OCI-LY1 (cell line): ENCODE data around the gene CSF2RB.
A peak's percentile ranks its signal among the peaks of the same experiment; 100 is the strongest.

ENCODE experiments used
- H2AFZ ChIP-seq: fragments of 200-600 bp; sonication (generic), shearing (Covaris generic); 2 replicates; pipeline ENCODE4 v1.6.0; 2014; ENCODE audit warnings: antibody characterized with exemption, mild to moderate bottlenecking, low read length
- H3F3A ChIP-seq: fragments of 200-600 bp; sonication (generic), shearing (Covaris generic); 2 replicates; pipeline ENCODE4 v1.6.0; 2014; ENCODE audit warnings: mild to moderate bottlenecking, antibody characterized with exemption, low read length, moderate library complexity; ENCODE audit not compliant: insufficient read depth
- H3K27ac ChIP-seq: fragments of 200-600 bp; sonication (generic); 2 replicates; pipeline ENCODE4 v1.5.1; 2014; ENCODE audit warnings: low read length, mixed run types, mild to moderate bottlenecking, low read depth; ENCODE audit not compliant: poor library complexity, severe bottlenecking
- H3K27me3 ChIP-seq: fragments of 200-600 bp; sonication (generic); 2 replicates; pipeline ENCODE4 v1.6.0; 2014; ENCODE audit warnings: antibody characterized with exemption, mild to moderate bottlenecking, low read length, moderate library complexity; ENCODE audit not compliant: insufficient read depth
- H3K36me3 ChIP-seq: fragments of 200-600 bp; sonication (generic); 2 replicates; pipeline ENCODE4 v1.6.1; 2014; ENCODE audit warnings: mild to moderate bottlenecking, antibody characterized with exemption, low read length, moderate library complexity, mixed read lengths; ENCODE audit not compliant: insufficient read depth
- H3K4me1 ChIP-seq: fragments of 200-600 bp; sonication (generic); 2 replicates; pipeline ENCODE4 v1.5.1; 2014; ENCODE audit warnings: mild to moderate bottlenecking, low read length, moderate library complexity; ENCODE audit not compliant: insufficient read depth, severe bottlenecking
- H3K4me2 ChIP-seq: fragments of 200-600 bp; sonication (generic), shearing (Covaris generic); 2 replicates; pipeline ENCODE4 v1.6.1; 2014; ENCODE audit warnings: low read length
- H3K4me3 ChIP-seq: fragments of 200-600 bp; sonication (generic); 2 replicates; pipeline ENCODE4 v1.5.1; 2014; ENCODE audit warnings: low read length, low read depth, mild to moderate bottlenecking, mixed read lengths; ENCODE audit not compliant: poor library complexity, severe bottlenecking
- H3K79me2 ChIP-seq: fragments of 200-600 bp; shearing (Covaris generic); 2 replicates; pipeline ENCODE4 v1.6.1; 2016; ENCODE audit warnings: mixed run types, low read length, mixed read lengths; ENCODE audit not compliant: insufficient read depth
- H3K9ac ChIP-seq: fragments of 200-600 bp; sonication (generic), shearing (Covaris generic); 2 replicates; pipeline ENCODE4 v1.6.1; 2014; ENCODE audit warnings: mild to moderate bottlenecking, low read length, mixed read lengths
- H3K9me2 ChIP-seq: fragments of 200-600 bp; sonication (generic), shearing (Covaris generic); 2 replicates; pipeline ENCODE4 v1.6.1; 2014; ENCODE audit warnings: low read depth, mild to moderate bottlenecking, low read length, mixed read lengths
- H3K9me3 ChIP-seq: fragments of 200-600 bp; shearing (Covaris generic); 2 replicates; pipeline ENCODE4 v1.6.1; 2014; ENCODE audit warnings: low read length, mixed read lengths
- H4K20me1 ChIP-seq: fragments of 200-600 bp; sonication (generic), shearing (Covaris generic); 2 replicates; pipeline ENCODE4 v1.6.0; 2016; ENCODE audit warnings: mild to moderate bottlenecking, low read length; ENCODE audit not compliant: insufficient read depth
- EZH2 ChIP-seq: fragments of 200-600 bp; sonication (generic), shearing (Covaris generic); IDR thresholded peaks from 2 replicates; pipeline ENCODE4 v1.8.0; 2017; ENCODE audit warnings: borderline replicate concordance, mixed run types, mild to moderate bottlenecking, antibody characterized with exemption, low read length, moderate library complexity, mixed read lengths
- TF ChIP-seq, protein P1 (sequence below): fragments of 200-600 bp; sonication (generic), shearing (Covaris generic); IDR thresholded peaks from 2 replicates; pipeline ENCODE4 v1.5.1; 2017; ENCODE audit warnings: mild to moderate bottlenecking, antibody characterized with exemption, low read length, moderate library complexity, mixed read lengths

Gene CSF2RB

DNA sequence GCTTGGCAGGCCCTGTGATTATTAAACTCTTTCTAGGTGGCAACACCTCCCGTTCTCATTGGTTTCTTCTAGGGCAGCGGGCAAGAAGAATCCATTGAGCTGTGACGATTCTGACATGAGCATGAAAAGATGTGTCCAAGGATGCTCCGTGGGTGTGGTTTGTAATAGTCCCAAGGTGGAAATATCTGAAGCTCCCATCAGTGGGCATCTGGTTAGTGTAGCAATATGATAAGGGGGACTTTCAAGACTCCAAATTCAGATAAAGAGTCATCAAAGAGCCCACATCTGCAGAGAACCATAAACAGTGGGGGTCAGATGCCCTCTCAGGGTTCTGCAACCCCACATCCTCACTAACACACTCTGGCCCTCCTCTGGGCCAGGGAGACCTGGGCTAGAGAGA is 63.2 kb downstream of the CSF2RB start:
- no peaks in the 10 kb centered on the region for H3K36me3 ChIP-seq

DNA sequence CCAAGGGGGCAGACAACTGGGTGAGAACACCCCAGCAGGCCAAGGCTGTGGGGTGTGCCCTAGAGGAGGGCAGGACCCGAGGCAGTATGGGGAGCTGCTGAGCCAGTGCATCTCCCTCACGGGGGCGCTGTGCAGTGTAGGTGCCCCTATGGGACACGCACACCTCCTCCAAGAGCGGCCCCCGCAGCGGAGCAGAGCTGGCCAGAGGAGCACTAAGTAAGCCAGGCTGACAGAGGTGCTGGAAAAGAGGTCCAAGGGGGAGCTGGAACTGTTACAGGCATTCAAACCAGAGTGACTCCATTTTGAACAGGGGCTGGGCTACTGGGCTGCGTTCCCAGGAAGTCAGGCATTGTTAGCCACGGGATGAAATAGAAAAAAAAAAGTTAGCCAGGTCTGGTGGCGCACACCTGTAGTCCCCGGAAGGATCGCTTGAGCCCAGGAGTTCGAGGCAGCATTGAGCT is 64.0 kb downstream of the CSF2RB start:
- Histone ChIP-seq H3K9me3 (no peaks in the 10 kb centered on the region), H3K4me2 (peak overlapping the region; percentile 79), H3K27me3 (no peaks in the 10 kb centered on the region), H3F3A (peaks cover 3% of the 10 kb centered on the region; the same call in 1 of the 2 replicates), H2AFZ (peak overlapping the region; percentile 95), H3K27ac (no peak overlapping the region), H4K20me1 (no peaks in the 10 kb centered on the region), H3K36me3 (no peaks in the 10 kb centered on the region), H3K4me1 (peaks cover 4% of the 10 kb centered on the region), H3K4me3 (peak overlapping the region; percentile 63), H3K9ac (peak overlapping the region; percentile 53), H3K79me2 (no peaks in the 10 kb centered on the region), H3K9me2 (no peaks in the 10 kb centered on the region)
- TF ChIP-seq, protein P1, sequence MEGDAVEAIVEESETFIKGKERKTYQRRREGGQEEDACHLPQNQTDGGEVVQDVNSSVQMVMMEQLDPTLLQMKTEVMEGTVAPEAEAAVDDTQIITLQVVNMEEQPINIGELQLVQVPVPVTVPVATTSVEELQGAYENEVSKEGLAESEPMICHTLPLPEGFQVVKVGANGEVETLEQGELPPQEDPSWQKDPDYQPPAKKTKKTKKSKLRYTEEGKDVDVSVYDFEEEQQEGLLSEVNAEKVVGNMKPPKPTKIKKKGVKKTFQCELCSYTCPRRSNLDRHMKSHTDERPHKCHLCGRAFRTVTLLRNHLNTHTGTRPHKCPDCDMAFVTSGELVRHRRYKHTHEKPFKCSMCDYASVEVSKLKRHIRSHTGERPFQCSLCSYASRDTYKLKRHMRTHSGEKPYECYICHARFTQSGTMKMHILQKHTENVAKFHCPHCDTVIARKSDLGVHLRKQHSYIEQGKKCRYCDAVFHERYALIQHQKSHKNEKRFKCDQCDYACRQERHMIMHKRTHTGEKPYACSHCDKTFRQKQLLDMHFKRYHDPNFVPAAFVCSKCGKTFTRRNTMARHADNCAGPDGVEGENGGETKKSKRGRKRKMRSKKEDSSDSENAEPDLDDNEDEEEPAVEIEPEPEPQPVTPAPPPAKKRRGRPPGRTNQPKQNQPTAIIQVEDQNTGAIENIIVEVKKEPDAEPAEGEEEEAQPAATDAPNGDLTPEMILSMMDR = peak; percentile 85
- TF ChIP-seq EZH2 = no peak

More for the DNA sequence above, 63.2 kb downstream of the CSF2RB start:
- H3K4me2 ChIP-seq = no peak overlapping the region
- H3K27me3 ChIP-seq = no peaks in the 10 kb centered on the region
- no peaks in the 10 kb centered on the region for H4K20me1 ChIP-seq
- no peak for TF ChIP-seq EZH2
- TF ChIP-seq, protein P1 = no peak
- no peaks in the 10 kb centered on the region for H3K79me2 ChIP-seq
- no peak overlapping the region for H3K4me3 ChIP-seq
- H3K9ac ChIP-seq = no peak overlapping the region
- peaks cover 3% of the 10 kb centered on the region; the same call in 1 of the 2 replicates for H3F3A ChIP-seq
- no peak overlapping the region for H3K27ac ChIP-seq
- H3K9me3 ChIP-seq = no peaks in the 10 kb centered on the region
- H3K4me1 ChIP-seq = peaks cover 4% of the 10 kb centered on the region
- H2AFZ ChIP-seq = no peak overlapping the region
- no peaks in the 10 kb centered on the region for H3K9me2 ChIP-seq

DNA sequence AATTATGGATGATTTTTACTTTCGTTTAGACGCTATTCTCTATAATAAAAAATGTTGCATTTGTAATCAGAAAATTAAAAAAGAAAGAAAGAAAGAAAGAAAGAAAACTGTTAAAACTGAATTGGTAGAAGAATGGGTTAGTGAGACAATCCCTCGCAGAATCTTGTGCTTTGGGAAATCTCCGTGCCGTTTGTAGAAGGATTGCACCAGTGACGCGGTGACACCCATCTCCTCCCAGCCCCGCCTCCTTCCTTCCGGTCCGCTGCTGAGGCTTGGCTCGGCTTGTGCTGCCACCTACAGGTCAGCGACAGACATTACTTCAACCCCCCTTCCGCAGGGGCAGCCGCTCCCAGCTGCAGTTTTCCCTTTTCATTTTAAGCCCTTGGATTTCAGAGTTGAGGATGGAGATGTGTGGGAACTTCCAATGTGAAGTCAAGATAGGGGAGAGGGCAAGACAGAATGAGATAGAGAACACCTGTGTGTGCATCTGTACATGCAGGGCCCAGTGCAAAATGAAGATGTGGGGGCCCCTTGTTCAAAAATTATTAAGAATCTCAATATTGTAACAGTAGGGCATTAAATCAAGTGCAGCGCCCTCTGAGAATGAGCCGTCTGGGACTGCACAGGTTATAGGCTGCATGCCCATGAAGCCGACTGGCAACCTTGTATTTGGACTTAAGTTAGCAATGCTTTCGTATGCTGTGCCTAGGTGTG is 64.7 kb downstream of the CSF2RB start:
- Histone ChIP-seq H3K27ac (no peak overlapping the region), H3F3A (peaks cover 3% of the 10 kb centered on the region; the same call in 1 of the 2 replicates), H3K9me2 (no peaks in the 10 kb centered on the region), H3K36me3 (no peaks in the 10 kb centered on the region), H3K4me2 (peak overlapping the region; percentile 79), H3K9ac (peak overlapping the region; percentile 53), H4K20me1 (no peaks in the 10 kb centered on the region), H3K9me3 (no peaks in the 10 kb centered on the region), H3K27me3 (no peaks in the 10 kb centered on the region), H3K79me2 (no peaks in the 10 kb centered on the region), H2AFZ (peak overlapping the region; percentile 95), H3K4me1 (peaks cover 4% of the 10 kb centered on the region), H3K4me3 (peak overlapping the region; percentile 63)
- no peak for TF ChIP-seq EZH2
- TF ChIP-seq, protein P1 = peak; percentile 87
